Lower leg skin (tissue), 3 donors: Measurements from ENCODE around the gene TBX4.
"Not testable (repeated sequence)": the region's sequence is repeated elsewhere in the genome, so short reads cannot be mapped to it uniquely, and the experiment has no call there.

Experiments
- POLR2A ChIP-seq, 2 donors: fragments of 450-650 bp; IDR thresholded peaks; one replicate each; pipeline ENCODE4 v1.6.1; 2016 to 2017; ENCODE audit warnings: antibody characterized with exemption in 2 of 2, mild to moderate bottlenecking in 1 of 2, moderate library complexity in 1 of 2
- TF ChIP-seq, protein P1 (sequence below), 3 donors: fragments of 450-650 bp; IDR thresholded peaks; one replicate each; pipeline ENCODE4 v1.5.1; 2016; ENCODE audit warnings: antibody characterized with exemption in 3 of 3, mild to moderate bottlenecking in 3 of 3, moderate library complexity in 2 of 3

GRCh38 chr17:61493830-61494324 is 41.7 kb downstream of the TBX4 start:
- TF ChIP-seq, protein P1, sequence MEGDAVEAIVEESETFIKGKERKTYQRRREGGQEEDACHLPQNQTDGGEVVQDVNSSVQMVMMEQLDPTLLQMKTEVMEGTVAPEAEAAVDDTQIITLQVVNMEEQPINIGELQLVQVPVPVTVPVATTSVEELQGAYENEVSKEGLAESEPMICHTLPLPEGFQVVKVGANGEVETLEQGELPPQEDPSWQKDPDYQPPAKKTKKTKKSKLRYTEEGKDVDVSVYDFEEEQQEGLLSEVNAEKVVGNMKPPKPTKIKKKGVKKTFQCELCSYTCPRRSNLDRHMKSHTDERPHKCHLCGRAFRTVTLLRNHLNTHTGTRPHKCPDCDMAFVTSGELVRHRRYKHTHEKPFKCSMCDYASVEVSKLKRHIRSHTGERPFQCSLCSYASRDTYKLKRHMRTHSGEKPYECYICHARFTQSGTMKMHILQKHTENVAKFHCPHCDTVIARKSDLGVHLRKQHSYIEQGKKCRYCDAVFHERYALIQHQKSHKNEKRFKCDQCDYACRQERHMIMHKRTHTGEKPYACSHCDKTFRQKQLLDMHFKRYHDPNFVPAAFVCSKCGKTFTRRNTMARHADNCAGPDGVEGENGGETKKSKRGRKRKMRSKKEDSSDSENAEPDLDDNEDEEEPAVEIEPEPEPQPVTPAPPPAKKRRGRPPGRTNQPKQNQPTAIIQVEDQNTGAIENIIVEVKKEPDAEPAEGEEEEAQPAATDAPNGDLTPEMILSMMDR (IDR thresholded peaks at IDR 0.05): not testable (repeated sequence)
- TF ChIP-seq POLR2A (IDR thresholded peaks at IDR 0.05): not testable (repeated sequence)
